GM23248 (cell line): ENCODE results near the gene FOXK1. TPM values are rescaled to one million over a fixed set of nuclear protein-coding genes. Genes with fewer than 3 reads are reported as not detected.

Source experiments
- DNase-seq: peaks from one replicate; pipeline ENCODE4 v3.0.0-alpha.2; 2015
- H2AFZ ChIP-seq: fragments of 200-600 bp; sonication (generic); 2 replicates; pipeline ENCODE4 v1.6.1; 2016; ENCODE audit warnings: antibody characterized with exemption
- H3F3A ChIP-seq: fragments of 200-600 bp; sonication (generic); 2 replicates; pipeline ENCODE4 v1.6.1; 2016; ENCODE audit warnings: mild to moderate bottlenecking, antibody characterized with exemption, mixed run types; ENCODE audit not compliant: insufficient read depth
- H3K27ac ChIP-seq: fragments of 200-600 bp; sonication (generic); 2 replicates; pipeline ENCODE4 v1.5.1; 2016; ENCODE audit warnings: mild to moderate bottlenecking
- H3K27me3 ChIP-seq: fragments of 200-600 bp; sonication (generic); replicated peaks from 2 replicates; pipeline ENCODE4 v1.6.1; 2016; ENCODE audit warnings: mild to moderate bottlenecking; ENCODE audit not compliant: insufficient read depth
- H3K36me3 ChIP-seq: fragments of 200-600 bp; sonication (generic); 2 replicates; pipeline ENCODE4 v1.6.1; 2016; ENCODE audit warnings: low read depth, mild to moderate bottlenecking
- H3K4me1 ChIP-seq: fragments of 200-600 bp; sonication (generic); 2 replicates; pipeline ENCODE4 v1.6.1; 2016; ENCODE audit warnings: mild to moderate bottlenecking; ENCODE audit not compliant: insufficient read depth
- H3K4me2 ChIP-seq: fragments of 200-600 bp; sonication (generic); one replicate; pipeline ENCODE4 v1.6.1; 2016; ENCODE audit warnings: mild to moderate bottlenecking; ENCODE audit not compliant: unreplicated experiment
- H3K4me3 ChIP-seq: fragments of 200-600 bp; sonication (generic); 2 replicates; pipeline ENCODE4 v1.5.1; 2016; ENCODE audit warnings: mild to moderate bottlenecking
- H3K79me2 ChIP-seq: fragments of 200-600 bp; sonication (generic); 2 replicates; pipeline ENCODE4 v1.6.1; 2016; ENCODE audit warnings: mild to moderate bottlenecking; ENCODE audit not compliant: insufficient read depth
- H3K9ac ChIP-seq: fragments of 200-600 bp; sonication (generic); 2 replicates; pipeline ENCODE4 v1.6.1; 2016; ENCODE audit warnings: mild to moderate bottlenecking
- H3K9me2 ChIP-seq: fragments of 200-600 bp; sonication (generic); 2 replicates; pipeline ENCODE4 v1.6.1; 2016; ENCODE audit warnings: mixed run types, mild to moderate bottlenecking, moderate library complexity; ENCODE audit not compliant: insufficient read depth
- H3K9me3 ChIP-seq: fragments of 200-600 bp; sonication (generic); one replicate; pipeline ENCODE4 v1.6.1; 2017; ENCODE audit warnings: low read depth
- H4K20me1 ChIP-seq: fragments of 200-600 bp; sonication (generic); 2 replicates; pipeline ENCODE4 v1.6.0; 2016; ENCODE audit not compliant: insufficient read depth
- EZH2 ChIP-seq: fragments of 200-600 bp; sonication (generic); IDR thresholded peaks from 2 replicates; pipeline ENCODE4 v1.6.1; 2018; ENCODE audit warnings: antibody characterized with exemption, mild to moderate bottlenecking; ENCODE audit not compliant: insufficient read depth, poor library complexity, severe bottlenecking
- EZH2phosphoT487 ChIP-seq: fragments of 200-600 bp; sonication (generic); IDR thresholded peaks from 2 replicates; pipeline ENCODE4 v1.6.1; 2018; ENCODE audit warnings: antibody characterized with exemption, moderate library complexity, mild to moderate bottlenecking, low read depth; ENCODE audit not compliant: insufficient read depth
- WGBS, 2 experiments: methylation state at CpG; one replicate each; pipeline ENCODE4 v1.1.6; 2015 to 2017; ENCODE audit warnings: low lambda C conversion rate in 2 of 2, low coverage in 1 of 2; ENCODE audit errors: missing lambda C conversion rate in 2 of 2; 5-methylcytosine and 5-hydroxymethylcytosine counted together
- in situ Hi-C: fragments of 300-500 bp; cut with MboI; formaldehyde crosslinking; loops from 2 replicates; pipeline ENCODE4 v1.15.0; 2020
- polyA plus RNA-seq: library from polyadenylated mRNA; unstranded; fragments of >200 nt; fragmentation: Nextera tagmentation; extraction: Ambion mirVana; gene quantifications from 2 replicates; pipeline ENCODE4 v1.2.1, GENCODE V29; 2016
- total RNA-seq: library from RNA; depleted of rRNA; stranded (reverse); fragments of >200 nt; shearing (Covaris generic); gene quantifications from 2 replicates; pipeline ENCODE4 v1.2.3, GENCODE V29; 2014

The FOXK1 gene
- total and polyA plus RNA-seq, 2 experiments from 2014 or later = 8.5 to 16.4 TPM

DNA sequence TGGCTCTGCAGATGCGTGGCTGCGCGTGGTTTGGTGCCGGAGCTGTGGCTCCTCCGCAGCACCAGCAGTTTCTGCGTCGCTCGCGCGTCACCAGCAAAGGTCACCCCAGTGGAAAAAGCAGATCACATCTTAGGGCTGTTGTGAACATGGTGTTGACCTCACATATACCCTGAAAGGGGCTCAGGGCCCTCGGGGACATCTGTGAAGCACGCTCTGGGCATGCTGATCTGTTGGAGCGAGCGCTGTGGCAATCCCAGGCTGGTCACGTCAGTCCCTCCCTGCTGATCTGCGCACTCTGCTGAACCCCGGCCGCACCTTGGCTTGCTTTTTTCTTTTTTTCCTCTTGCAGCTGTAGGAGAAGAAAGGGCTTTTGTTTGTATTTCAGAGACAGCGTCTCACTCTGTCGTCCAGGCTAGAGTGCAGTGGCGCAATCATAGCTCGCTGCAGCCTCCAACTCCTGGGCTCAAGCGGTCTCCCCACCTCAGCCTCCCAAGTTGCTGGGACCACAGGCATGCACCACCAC is 60.0 kb downstream of the FOXK1 start:
- DNase-seq = no peak
- in situ Hi-C loops = no loop called here
- H3K9me2 ChIP-seq = no peaks in the 10 kb centered on the region
- H3K4me3 ChIP-seq = no peak overlapping the region
- peaks cover 35% of the 10 kb centered on the region for H3F3A ChIP-seq
- no peaks in the 10 kb centered on the region for H3K36me3 ChIP-seq
- H3K9ac ChIP-seq = no peak overlapping the region
- H3K79me2 ChIP-seq = peaks cover 81% of the 10 kb centered on the region
- H3K4me1 ChIP-seq = peaks cover 37% of the 10 kb centered on the region
- no peak overlapping the region for H3K4me2 ChIP-seq
- 96 to 97% methylated on average over 23 of the region's 23 CpGs for WGBS, 2 experiments
- H2AFZ ChIP-seq = no peak overlapping the region
- H3K9me3 ChIP-seq = no peaks in the 10 kb centered on the region
- no peak overlapping the region for H3K27ac ChIP-seq
- H3K27me3 ChIP-seq = no peaks in the 10 kb centered on the region
- TF ChIP-seq EZH2 (no peak), EZH2phosphoT487 (no peak)
- peaks cover 1% of the 10 kb centered on the region; the same call in 1 of the 2 replicates for H4K20me1 ChIP-seq

GRCh38 chr7:4742852-4743251 is 60.8 kb downstream of the FOXK1 start:
- peaks cover 40% of the 10 kb centered on the region for H3F3A ChIP-seq
- WGBS, 2 experiments = 61 to 69% methylated on average over 10 of the region's 10 CpGs
- no peaks in the 10 kb centered on the region for H3K9me3 ChIP-seq
- H3K27ac ChIP-seq = no peak overlapping the region
- peaks cover 81% of the 10 kb centered on the region for H3K79me2 ChIP-seq
- no peak overlapping the region for H3K9ac ChIP-seq
- H3K4me1 ChIP-seq = peaks cover 37% of the 10 kb centered on the region
- no peak overlapping the region for H3K4me3 ChIP-seq
- no peak overlapping the region for H2AFZ ChIP-seq
- no peaks in the 10 kb centered on the region for H3K27me3 ChIP-seq
- H3K9me2 ChIP-seq = no peaks in the 10 kb centered on the region
- peaks cover 3% of the 10 kb centered on the region; the same call in 1 of the 2 replicates for H3K36me3 ChIP-seq
- H3K4me2 ChIP-seq = no peak overlapping the region
- DNase-seq = peak; percentile 33
- in situ Hi-C loops = no loop called here
- H4K20me1 ChIP-seq = no peaks in the 10 kb centered on the region
- no peak for TF ChIP-seq EZH2
- TF ChIP-seq EZH2phosphoT487 = no peak

DNA sequence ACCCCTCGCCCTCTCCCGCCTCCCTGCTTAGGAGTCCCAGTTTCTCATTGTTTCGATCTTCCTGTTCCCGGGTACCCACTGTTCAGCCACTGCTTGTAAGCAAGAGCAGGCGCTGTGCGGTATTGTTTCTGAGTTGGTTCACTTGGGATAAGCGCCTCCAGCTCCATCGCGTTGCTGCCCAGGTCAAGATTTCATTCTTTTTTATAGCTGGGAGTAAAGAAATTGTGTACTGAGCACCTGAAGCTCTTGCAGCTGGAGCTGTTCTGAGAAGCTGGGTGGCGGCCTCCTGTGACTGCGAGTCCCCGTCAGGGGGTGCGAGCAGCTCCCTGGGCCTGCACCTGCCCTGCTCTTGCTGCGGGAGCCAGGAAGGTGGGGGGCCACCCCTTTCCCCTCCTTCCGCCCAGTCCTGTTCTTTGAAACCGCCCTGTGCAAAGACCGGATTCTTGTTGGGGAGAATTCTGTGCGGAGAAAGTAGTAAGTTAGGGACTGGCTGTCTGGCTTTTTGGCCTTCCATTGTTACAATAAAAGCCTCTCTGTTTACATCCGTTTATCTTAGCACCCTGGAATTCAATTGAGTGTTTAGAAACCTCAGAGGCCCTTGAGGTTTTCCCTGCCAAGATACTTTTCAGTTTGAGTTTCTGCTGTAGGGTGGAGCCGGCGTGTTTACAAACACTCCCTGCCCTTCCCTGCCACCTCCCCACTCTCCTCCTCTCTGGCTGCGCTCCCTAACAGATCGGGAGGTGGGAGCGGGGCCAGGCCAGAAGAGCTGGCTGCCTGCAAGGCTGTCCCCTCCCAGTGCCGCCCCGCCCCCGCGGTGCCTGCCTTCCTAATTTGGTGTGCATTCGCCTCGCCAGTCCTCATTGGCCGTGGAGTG is 62.5 kb downstream of the FOXK1 start:
- Histone ChIP-seq H3K4me3 (peak overlapping the region; percentile 57), H3K9ac (peak overlapping the region; percentile 94), H3K4me2 (peak overlapping the region; percentile 83), H3K4me1 (peaks cover 19% of the 10 kb centered on the region), H3K27me3 (no peaks in the 10 kb centered on the region), H3K9me2 (no peaks in the 10 kb centered on the region), H4K20me1 (no peaks in the 10 kb centered on the region), H3K27ac (peak overlapping the region; percentile 99), H3F3A (peaks cover 41% of the 10 kb centered on the region), H3K9me3 (no peaks in the 10 kb centered on the region), H3K36me3 (peaks cover 8% of the 10 kb centered on the region; the same call in 1 of the 2 replicates), H3K79me2 (peaks cover 81% of the 10 kb centered on the region), H2AFZ (0 out of 2 replicates have a peak overlapping the region, but pooled peaks have one; percentile 14)
- DNase-seq = peak; percentile 100
- 19 to 24% methylated on average over 23 to 31 of the region's 31 CpGs for WGBS, 2 experiments
- in situ Hi-C loops = no loop called here
- no peak for TF ChIP-seq EZH2
- TF ChIP-seq EZH2phosphoT487 = no peak

DNA sequence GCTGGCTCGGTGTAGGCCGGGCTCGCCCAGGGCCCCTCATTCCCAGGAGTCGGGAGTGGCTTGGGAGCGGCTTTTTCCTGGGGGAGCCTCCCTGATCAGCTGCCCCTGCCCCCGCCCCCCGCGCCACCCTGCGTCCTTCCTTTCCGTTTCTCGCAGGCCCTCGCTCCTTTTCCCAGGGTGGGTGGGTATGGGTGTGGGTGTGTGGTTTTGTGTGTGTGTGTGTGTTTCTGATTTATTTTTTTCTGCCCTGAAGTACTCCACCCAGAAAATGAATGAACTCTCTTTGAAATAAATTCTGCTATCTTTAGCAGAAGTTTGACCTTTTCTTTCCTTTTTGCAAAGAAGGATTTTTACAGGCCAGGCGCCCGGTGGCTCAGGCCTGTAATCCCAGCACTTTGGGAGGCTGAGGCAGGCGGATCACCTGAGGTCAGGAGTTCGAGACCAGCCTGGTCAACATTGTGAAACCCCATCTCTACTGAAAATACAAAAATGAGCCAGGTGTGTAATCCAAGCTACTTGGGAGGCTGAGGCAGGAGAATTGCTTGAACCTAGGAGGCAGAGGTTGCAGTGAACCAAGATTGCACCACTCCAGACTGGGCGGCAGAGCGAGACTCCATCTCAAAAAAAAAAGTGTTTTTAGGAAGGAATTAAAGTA is 63.3 kb downstream of the FOXK1 start:
- Histone ChIP-seq H3K36me3 (peaks cover 8% of the 10 kb centered on the region; the same call in 1 of the 2 replicates), H3K27me3 (no peaks in the 10 kb centered on the region), H3K4me3 (peak overlapping the region; percentile 69), H3K27ac (peak overlapping the region; percentile 99), H2AFZ (no peak overlapping the region), H3K4me1 (peaks cover 18% of the 10 kb centered on the region), H3F3A (peaks cover 41% of the 10 kb centered on the region), H3K79me2 (peaks cover 81% of the 10 kb centered on the region), H4K20me1 (no peaks in the 10 kb centered on the region), H3K9me2 (no peaks in the 10 kb centered on the region), H3K4me2 (peak overlapping the region; percentile 83), H3K9me3 (no peaks in the 10 kb centered on the region), H3K9ac (peak overlapping the region; percentile 94)
- WGBS, 2 experiments = 9 to 21% methylated on average over 9 to 18 of the region's 18 CpGs
- TF ChIP-seq EZH2phosphoT487 = no peak
- no peak for TF ChIP-seq EZH2
- in situ Hi-C loops = no loop called here
- DNase-seq = no peak
